Loucy (cell line): ENCODE results near the gene ZG16.

Experiments used
- H2AFZ ChIP-seq: fragments of 200-600 bp; sonication (generic); 2 replicates; pipeline ENCODE4 v1.6.0; 2016; ENCODE audit warnings: antibody characterized with exemption, mild to moderate bottlenecking, low read length, moderate library complexity
- H3F3A ChIP-seq: fragments of 200-600 bp; 2 replicates; pipeline ENCODE4 v1.6.0; 2016; ENCODE audit warnings: antibody characterized with exemption, low read depth, mild to moderate bottlenecking
- H3K27me3 ChIP-seq: fragments of 200-600 bp; sonication (generic); 2 replicates; pipeline ENCODE4 v1.6.1; 2014; ENCODE audit warnings: low read length, mild to moderate bottlenecking; ENCODE audit not compliant: insufficient read depth, poor library complexity, severe bottlenecking
- H3K36me3 ChIP-seq: fragments of 200-600 bp; sonication (generic); 2 replicates; pipeline ENCODE4 v1.6.1; 2016; ENCODE audit warnings: low read length; ENCODE audit not compliant: insufficient read depth
- H3K4me1 ChIP-seq: fragments of 200-600 bp; sonication (generic); 2 replicates; pipeline ENCODE4 v1.5.1; 2014; ENCODE audit warnings: low read length, mild to moderate bottlenecking; ENCODE audit not compliant: insufficient read depth, poor library complexity, severe bottlenecking
- H3K4me2 ChIP-seq: fragments of 200-600 bp; sonication (generic); 2 replicates; pipeline ENCODE4 v1.6.0; 2014; ENCODE audit warnings: antibody characterized with exemption, low read length, low read depth, mild to moderate bottlenecking; ENCODE audit not compliant: poor library complexity, severe bottlenecking
- H3K4me3 ChIP-seq: fragments of 200-600 bp; sonication (generic); 2 replicates; pipeline ENCODE4 v1.5.1; 2014; ENCODE audit warnings: low read length, mild to moderate bottlenecking, mixed read lengths; ENCODE audit not compliant: poor library complexity, severe bottlenecking
- H3K79me2 ChIP-seq: fragments of 200-600 bp; sonication (generic); 2 replicates; pipeline ENCODE4 v1.6.1; 2014; ENCODE audit warnings: low read length; ENCODE audit not compliant: insufficient read depth
- H3K9ac ChIP-seq: fragments of 200-600 bp; sonication (generic); 2 replicates; pipeline ENCODE4 v1.6.0; 2014; ENCODE audit warnings: mild to moderate bottlenecking, low read depth, low read length, moderate library complexity; ENCODE audit not compliant: poor library complexity, severe bottlenecking
- H3K9me2 ChIP-seq: fragments of 200-600 bp; sonication (generic); replicated peaks from 2 replicates; pipeline ENCODE4 v1.6.1; 2016; ENCODE audit warnings: low read depth, low read length, mixed read lengths
- H3K9me3 ChIP-seq: fragments of 200-600 bp; sonication (generic); 2 replicates; pipeline ENCODE4 v1.6.1; 2014; ENCODE audit warnings: mild to moderate bottlenecking, antibody characterized with exemption, low read length, low read depth; ENCODE audit not compliant: insufficient read depth
- H4K20me1 ChIP-seq: fragments of 200-600 bp; sonication (generic); 2 replicates; pipeline ENCODE4 v1.6.0; 2014; ENCODE audit warnings: antibody characterized with exemption, low read length, mild to moderate bottlenecking; ENCODE audit not compliant: insufficient read depth, poor library complexity, severe bottlenecking
- EZH2phosphoT487 ChIP-seq: fragments of 200-600 bp; IDR thresholded peaks from 2 replicates; pipeline ENCODE4 v1.6.1; 2018; ENCODE audit warnings: antibody characterized with exemption, mild to moderate bottlenecking, moderate library complexity, borderline replicate concordance
- TF ChIP-seq, protein P1 (sequence below): fragments of 200-600 bp; sonication (generic); conservative IDR thresholded peaks from 2 replicates; pipeline ENCODE4 v1.5.1; 2014; ENCODE audit warnings: mild to moderate bottlenecking, antibody characterized with exemption, low read length

The ZG16 gene

DNA sequence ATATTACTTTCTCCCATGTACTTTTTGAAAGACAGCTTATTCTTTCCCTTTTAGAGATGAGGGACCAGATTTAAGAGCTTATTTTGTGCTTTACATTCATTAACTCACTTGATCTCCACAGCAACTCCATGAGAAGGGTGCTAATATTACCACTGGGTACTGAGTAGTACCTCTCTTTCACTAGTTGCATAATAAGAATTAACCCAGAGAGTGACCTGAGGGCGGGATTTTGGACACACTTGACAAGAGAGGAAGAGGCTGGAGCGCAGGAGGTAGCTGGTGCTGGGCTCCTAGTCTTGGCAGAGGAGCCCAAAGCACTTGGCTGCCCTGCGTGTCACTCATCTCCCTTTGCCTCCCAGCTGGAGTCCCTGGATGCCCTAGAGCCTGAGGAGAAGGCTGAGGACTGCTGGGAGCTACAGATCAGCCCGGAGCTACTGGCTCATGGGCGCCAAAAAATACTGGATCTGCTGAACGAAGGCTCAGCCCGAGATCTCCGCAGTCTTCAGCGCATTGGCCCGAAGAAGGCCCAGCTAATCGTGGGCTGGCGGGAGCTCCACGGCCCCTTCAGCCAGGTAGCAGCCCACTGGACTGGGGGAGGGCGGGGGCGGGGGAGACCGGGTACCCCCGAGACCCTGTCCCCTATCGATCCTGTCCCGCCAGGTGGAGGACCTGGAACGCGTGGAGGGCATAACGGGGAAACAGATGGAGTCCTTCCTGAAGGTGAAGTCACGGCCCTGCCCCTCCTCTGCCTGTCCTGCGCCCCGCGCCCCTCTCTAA is 26.6 kb downstream of the ZG16 start:
- Histone ChIP-seq H3K4me3 (peak overlapping the region; percentile 77), H3F3A (peaks cover 13% of the 10 kb centered on the region), H4K20me1 (peaks cover 17% of the 10 kb centered on the region), H2AFZ (no peak overlapping the region), H3K9me2 (no peaks in the 10 kb centered on the region), H3K9ac (peak overlapping the region; percentile 85), H3K4me1 (peaks cover 26% of the 10 kb centered on the region), H3K79me2 (peaks cover 32% of the 10 kb centered on the region), H3K36me3 (peaks cover 63% of the 10 kb centered on the region), H3K4me2 (peak overlapping the region; percentile 90), H3K27me3 (no peaks in the 10 kb centered on the region), H3K9me3 (no peaks in the 10 kb centered on the region)
- TF ChIP-seq, protein P1, sequence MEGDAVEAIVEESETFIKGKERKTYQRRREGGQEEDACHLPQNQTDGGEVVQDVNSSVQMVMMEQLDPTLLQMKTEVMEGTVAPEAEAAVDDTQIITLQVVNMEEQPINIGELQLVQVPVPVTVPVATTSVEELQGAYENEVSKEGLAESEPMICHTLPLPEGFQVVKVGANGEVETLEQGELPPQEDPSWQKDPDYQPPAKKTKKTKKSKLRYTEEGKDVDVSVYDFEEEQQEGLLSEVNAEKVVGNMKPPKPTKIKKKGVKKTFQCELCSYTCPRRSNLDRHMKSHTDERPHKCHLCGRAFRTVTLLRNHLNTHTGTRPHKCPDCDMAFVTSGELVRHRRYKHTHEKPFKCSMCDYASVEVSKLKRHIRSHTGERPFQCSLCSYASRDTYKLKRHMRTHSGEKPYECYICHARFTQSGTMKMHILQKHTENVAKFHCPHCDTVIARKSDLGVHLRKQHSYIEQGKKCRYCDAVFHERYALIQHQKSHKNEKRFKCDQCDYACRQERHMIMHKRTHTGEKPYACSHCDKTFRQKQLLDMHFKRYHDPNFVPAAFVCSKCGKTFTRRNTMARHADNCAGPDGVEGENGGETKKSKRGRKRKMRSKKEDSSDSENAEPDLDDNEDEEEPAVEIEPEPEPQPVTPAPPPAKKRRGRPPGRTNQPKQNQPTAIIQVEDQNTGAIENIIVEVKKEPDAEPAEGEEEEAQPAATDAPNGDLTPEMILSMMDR, result no peak
- TF ChIP-seq EZH2phosphoT487, result no peak

DNA sequence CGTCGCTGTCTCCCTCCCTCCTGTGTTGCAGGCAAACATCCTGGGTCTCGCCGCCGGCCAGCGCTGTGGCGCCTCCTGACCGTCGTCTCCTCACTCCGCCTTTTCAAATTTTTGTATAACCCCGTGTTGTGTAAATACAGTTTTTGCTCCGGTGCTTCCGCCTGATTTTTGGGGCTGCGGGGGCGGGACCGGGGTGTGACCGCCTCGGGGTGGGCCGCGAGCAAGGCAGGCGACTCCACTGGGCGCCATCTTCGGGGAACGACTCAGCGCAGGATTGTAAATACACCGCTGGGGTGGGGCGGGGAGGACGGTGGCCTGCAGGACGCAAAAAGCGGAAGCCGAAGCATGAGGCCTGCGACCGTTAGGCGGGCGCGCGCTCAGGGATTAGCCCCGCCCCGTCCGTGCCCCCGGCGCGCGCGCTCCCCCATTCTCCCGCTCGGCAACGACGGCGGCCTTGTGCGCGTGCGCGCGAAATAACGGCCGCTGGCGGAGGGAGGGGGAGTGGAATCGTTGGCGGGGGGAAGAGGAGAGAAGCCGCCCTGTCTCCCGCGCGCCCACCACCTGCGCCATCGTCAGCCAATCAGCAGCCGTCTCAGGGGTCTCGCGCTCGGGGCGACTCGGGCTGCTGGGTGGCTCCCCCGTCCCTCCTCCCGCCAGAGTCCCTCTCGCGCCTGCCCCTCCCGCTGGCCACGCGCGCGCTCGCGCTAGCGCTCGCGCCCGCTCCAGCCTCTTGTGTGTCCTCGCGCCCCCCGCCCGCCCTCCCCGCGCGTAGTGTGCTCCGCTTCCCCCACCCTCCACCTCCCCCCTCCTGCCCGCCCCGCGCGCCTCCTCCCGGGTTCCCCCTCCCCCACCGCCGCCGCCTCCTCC is 27.4 kb downstream of the ZG16 start:
- Histone ChIP-seq H4K20me1 (peaks cover 26% of the 10 kb centered on the region), H3K4me3 (peak overlapping the region; percentile 77), H3F3A (peaks cover 13% of the 10 kb centered on the region), H3K9me2 (no peaks in the 10 kb centered on the region), H3K27me3 (no peaks in the 10 kb centered on the region), H3K9me3 (no peaks in the 10 kb centered on the region), H3K79me2 (peaks cover 40% of the 10 kb centered on the region), H3K4me2 (peak overlapping the region; percentile 90), H2AFZ (no peak overlapping the region), H3K36me3 (peaks cover 64% of the 10 kb centered on the region), H3K9ac (peak overlapping the region; percentile 85), H3K4me1 (peaks cover 34% of the 10 kb centered on the region)
- TF ChIP-seq EZH2phosphoT487, result no peak
- TF ChIP-seq, protein P1, result no peak

DNA sequence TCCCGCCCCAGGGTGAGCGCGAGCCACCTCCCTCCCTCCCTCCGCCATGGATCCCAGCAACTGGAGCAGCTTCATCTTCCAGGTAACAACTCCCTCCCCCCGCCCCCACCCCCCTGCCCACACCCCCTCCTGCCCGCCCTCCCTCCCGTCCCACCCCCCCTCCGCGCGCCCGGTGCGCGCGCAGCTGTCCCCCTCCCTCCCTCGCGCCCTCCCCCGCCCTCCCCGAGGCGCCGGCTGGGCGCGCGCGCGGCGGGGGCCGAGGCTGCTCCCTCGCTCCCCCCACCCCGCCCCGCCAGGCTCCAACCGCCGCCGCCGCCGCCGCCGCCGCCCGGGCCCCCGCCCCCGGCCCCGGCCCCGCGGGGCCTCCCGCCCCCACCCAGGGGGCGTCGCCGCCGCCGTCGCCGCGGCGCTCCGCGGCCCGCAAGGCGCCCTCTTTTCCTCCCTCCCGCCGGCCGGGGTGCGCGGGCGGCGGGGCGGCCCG is 28.1 kb downstream of the ZG16 start, which contains the start of gene MAZ:
Gene MAZ, plus strand, starts transcription at position 431 of the 481 bp plus-strand sequence. CDS start 173 bp downstream, outside the sequence.
- H3K4me2 ChIP-seq, result peak within 1 kb of the TSS; percentile 97
- H3F3A ChIP-seq, result peaks cover 13% of the 10 kb centered on the region
- no peak within 1 kb of the TSS for H2AFZ ChIP-seq
- no peaks in the 10 kb centered on the region for H3K9me2 ChIP-seq
- H3K4me1 ChIP-seq, result peaks cover 35% of the 10 kb centered on the region
- peaks cover 47% of the 10 kb centered on the region for H3K79me2 ChIP-seq
- no peaks in the 10 kb centered on the region for H3K27me3 ChIP-seq
- no peak for TF ChIP-seq EZH2phosphoT487
- TF ChIP-seq, protein P1, result no peak
- peak within 1 kb of the TSS; percentile 97 for H3K4me3 ChIP-seq
- peaks cover 64% of the 10 kb centered on the region for H3K36me3 ChIP-seq
- H3K9me3 ChIP-seq, result no peaks in the 10 kb centered on the region
- H4K20me1 ChIP-seq, result peaks cover 32% of the 10 kb centered on the region
- H3K9ac ChIP-seq, result peak within 1 kb of the TSS; percentile 89
